NK-92 (cell line): ENCODE data around the gene GRIN1.

Source experiments
- DNase-seq: peaks from one replicate; lab custom pipeline; 2025; ENCODE audit not compliant: unreplicated experiment; lab: John Stamatoyannopoulos, UW

GRIN1 gene

GRCh38 chr9:137138722-137139467 is at the start of gene GRIN1:
Gene GRIN1, plus strand, starts transcription at chr9:137139154. Its CDS starts 333 bp downstream, at chr9:137139487.
- DNase-seq: no peak

GRCh38 chr9:137089232-137089947 is 49.6 kb upstream of the GRIN1 start:
- no peak for DNase-seq

GRCh38 chr9:137095664-137096517 is 43.1 kb upstream of the GRIN1 start:
- DNase-seq: no peak

GRCh38 chr9:137096785-137097546 is 42.0 kb upstream of the GRIN1 start:
- DNase-seq: no peak

GRCh38 chr9:137097761-137098462 is 41.0 kb upstream of the GRIN1 start:
- no peak for DNase-seq

GRCh38 chr9:137099231-137099630 is 39.7 kb upstream of the GRIN1 start:
- DNase-seq: no peak

- no peak for DNase-seq
These were observed 35.6 kb upstream of the GRIN1 start for GRCh38 chr9:137103206-137103999.

GRCh38 chr9:137105814-137106661 is 32.9 kb upstream of the GRIN1 start:
- no peak for DNase-seq

GRCh38 chr9:137106662-137107250 is 32.2 kb upstream of the GRIN1 start:
- no peak for DNase-seq

GRCh38 chr9:137107312-137107921 is 31.5 kb upstream of the GRIN1 start:
- DNase-seq: no peak

- no peak for DNase-seq
These were observed 31.0 kb upstream of the GRIN1 start for GRCh38 chr9:137107982-137108381.

GRCh38 chr9:137108608-137109249 is 30.2 kb upstream of the GRIN1 start:
- no peak for DNase-seq

- DNase-seq: no peak
These were observed 29.5 kb upstream of the GRIN1 start for GRCh38 chr9:137109250-137110146.

GRCh38 chr9:137110147-137110910 is 28.6 kb upstream of the GRIN1 start:
- DNase-seq: no peak
